ENCODE results near the gene ARSK.

The ARSK gene

DNA sequence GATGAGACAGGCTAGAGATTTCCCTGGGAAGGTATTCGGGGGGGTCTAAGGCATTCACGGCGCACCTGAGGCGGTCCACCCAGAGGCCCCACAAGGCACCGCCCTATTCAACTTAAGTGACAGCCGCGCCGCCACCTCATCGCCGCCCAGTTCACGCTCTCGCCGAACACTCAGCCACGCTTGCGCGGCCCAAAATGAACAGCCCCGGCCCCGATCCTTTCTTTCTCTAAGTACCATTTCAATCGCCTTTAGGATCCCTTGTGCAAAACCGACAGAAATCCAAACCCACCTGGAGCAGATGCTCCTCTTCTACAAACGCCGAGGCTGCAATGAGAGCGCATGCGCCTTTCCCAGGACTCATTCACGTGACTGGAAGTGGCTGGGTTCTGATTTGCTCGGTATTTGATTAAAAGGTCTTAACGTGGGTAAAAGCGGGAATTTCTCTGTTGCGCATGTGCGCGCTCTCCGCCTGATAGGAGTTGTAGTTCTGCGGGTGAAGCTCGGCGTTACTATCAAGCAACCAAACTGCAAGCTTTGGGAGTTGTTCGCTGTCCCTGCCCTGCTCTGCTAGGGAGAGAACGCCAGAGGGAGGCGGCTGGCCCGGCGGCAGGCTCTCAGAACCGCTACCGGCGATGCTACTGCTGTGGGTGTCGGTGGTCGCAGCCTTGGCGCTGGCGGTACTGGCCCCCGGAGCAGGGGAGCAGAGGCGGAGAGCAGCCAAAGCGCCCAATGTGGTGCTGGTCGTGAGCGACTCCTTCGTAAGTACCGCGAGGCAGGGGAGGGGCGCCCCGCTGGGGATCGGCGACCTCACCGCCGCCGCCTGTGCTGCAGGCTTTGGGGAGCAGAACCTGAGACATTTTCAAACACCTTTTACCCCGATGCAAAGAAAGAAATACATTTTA, at the start of gene ARSK, which contains the start of gene SKIC3:
ARSK (plus strand) TSS at position 455 of the 902 bp plus-strand sequence; CDS start at position 633, 178 bp downstream.
SKIC3 (minus strand) TSS at position 331 of the 902 bp plus-strand sequence. CDS start 7,827 bp downstream, outside the sequence.
- H3K4me3 Mint-ChIP-seq = peak within 1 kb of the TSS; percentile 83
- H3K36me3 Mint-ChIP-seq (ENCODE audit: low read depth) = peaks cover 30% of the 10 kb centered on the region
- no peaks in the 10 kb centered on the region for H3K9me3 Mint-ChIP-seq
- peaks cover 23% of the 10 kb centered on the region for H3K4me1 Mint-ChIP-seq (ENCODE audit: low read depth)
- intact Hi-C loops (cut with micrococcal nuclease) = loop anchor here (5.0 to 10.0 kb wide), 3 partner anchors 67 to 1630 kb away; partner anchors contain the start of genes GPR150 and RIOK2
- H3K27me3 Mint-ChIP-seq = no peaks in the 10 kb centered on the region
- peak within 1 kb of the TSS; percentile 85 for H3K27ac Mint-ChIP-seq

GRCh38 chr5:95508550-95508949, 46.4 kb upstream of the ARSK start:
- Mint-ChIP-seq H3K9me3 (no peaks in the 10 kb centered on the region), H3K36me3 (ENCODE audit: low read depth) (peaks cover 80% of the 10 kb centered on the region), H3K4me1 (ENCODE audit: low read depth) (no peaks in the 10 kb centered on the region), H3K27ac (no peak overlapping the region), H3K27me3 (no peaks in the 10 kb centered on the region), H3K4me3 (no peak overlapping the region)
- intact Hi-C loops (cut with micrococcal nuclease) = loop anchor here (10.0 kb wide), 1 partner anchor 1256 kb away; no protein-coding TSS in a partner anchor

- Mint-ChIP-seq H3K9me3 (no peaks in the 10 kb centered on the region), H3K4me1 (ENCODE audit: low read depth) (no peaks in the 10 kb centered on the region), H3K27ac (no peak overlapping the region), H3K27me3 (no peaks in the 10 kb centered on the region), H3K36me3 (ENCODE audit: low read depth) (peaks cover 81% of the 10 kb centered on the region), H3K4me3 (no peak overlapping the region)
- intact Hi-C loops (cut with micrococcal nuclease) = no loop called here
Observed at GRCh38 chr5:95511606-95512005, 43.3 kb upstream of the ARSK start.

DNA sequence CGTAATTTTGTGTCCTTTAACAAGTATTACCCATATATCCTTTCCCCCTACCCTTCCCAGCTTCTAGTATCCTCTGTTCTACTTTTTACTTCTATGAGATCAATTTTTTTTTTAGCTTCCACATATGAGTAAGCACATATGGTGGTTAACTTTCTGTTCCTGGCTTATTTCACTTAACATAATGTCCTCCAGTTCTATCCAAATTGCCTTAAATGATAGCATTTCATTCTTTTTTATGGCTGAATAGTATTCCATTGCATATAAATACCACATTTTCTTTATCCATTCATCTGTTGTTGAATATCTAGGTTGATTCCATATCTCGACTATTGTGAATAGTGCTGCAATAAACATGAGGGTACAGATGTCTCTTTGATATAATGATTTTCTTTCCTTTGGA, 36.5 kb upstream of the ARSK start:
- Mint-ChIP-seq H3K27ac (no peak overlapping the region), H3K9me3 (no peaks in the 10 kb centered on the region), H3K4me3 (no peak overlapping the region), H3K36me3 (ENCODE audit: low read depth) (peaks cover 75% of the 10 kb centered on the region), H3K4me1 (ENCODE audit: low read depth) (no peaks in the 10 kb centered on the region), H3K27me3 (no peaks in the 10 kb centered on the region)
- intact Hi-C loops (cut with micrococcal nuclease) = no loop called here

DNA sequence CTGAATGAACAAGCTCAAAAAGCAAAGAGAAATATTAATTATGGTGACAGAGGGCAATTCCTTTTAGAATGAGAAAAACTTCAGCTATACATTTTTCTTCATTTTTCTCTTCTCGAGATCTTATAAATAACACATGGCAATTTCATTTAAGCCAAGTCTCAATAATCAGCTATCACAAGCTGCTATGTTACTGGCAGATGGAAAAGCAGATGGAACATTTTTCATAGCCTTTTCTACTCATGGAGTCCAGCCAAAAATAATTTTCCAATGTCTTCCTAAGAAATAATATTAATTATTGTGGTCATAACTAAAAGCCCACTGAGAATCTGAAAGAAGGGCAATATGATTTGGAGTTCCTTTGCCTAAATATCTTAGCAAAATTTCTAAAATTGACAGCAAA, 35.8 kb upstream of the ARSK start:
- no peak overlapping the region for H3K27ac Mint-ChIP-seq
- H3K36me3 Mint-ChIP-seq (ENCODE audit: low read depth) = peaks cover 73% of the 10 kb centered on the region
- intact Hi-C loops (cut with micrococcal nuclease) = no loop called here
- no peak overlapping the region for H3K4me3 Mint-ChIP-seq
- H3K9me3 Mint-ChIP-seq = no peaks in the 10 kb centered on the region
- H3K27me3 Mint-ChIP-seq = no peaks in the 10 kb centered on the region
- H3K4me1 Mint-ChIP-seq (ENCODE audit: low read depth) = no peaks in the 10 kb centered on the region

GRCh38 chr5:95519681-95520080, 35.2 kb upstream of the ARSK start:
- Mint-ChIP-seq H3K36me3 (ENCODE audit: low read depth) (peaks cover 75% of the 10 kb centered on the region), H3K27me3 (no peaks in the 10 kb centered on the region), H3K4me1 (ENCODE audit: low read depth) (no peaks in the 10 kb centered on the region), H3K9me3 (no peaks in the 10 kb centered on the region), H3K27ac (no peak overlapping the region), H3K4me3 (no peak overlapping the region)
- intact Hi-C loops (cut with micrococcal nuclease) = no loop called here

GRCh38 chr5:95520206-95520605, 34.7 kb upstream of the ARSK start:
- Mint-ChIP-seq H3K4me1 (ENCODE audit: low read depth) (no peaks in the 10 kb centered on the region), H3K9me3 (no peaks in the 10 kb centered on the region), H3K27me3 (no peaks in the 10 kb centered on the region), H3K4me3 (no peak overlapping the region), H3K36me3 (ENCODE audit: low read depth) (peaks cover 74% of the 10 kb centered on the region), H3K27ac (no peak overlapping the region)
- intact Hi-C loops (cut with micrococcal nuclease) = no loop called here

DNA sequence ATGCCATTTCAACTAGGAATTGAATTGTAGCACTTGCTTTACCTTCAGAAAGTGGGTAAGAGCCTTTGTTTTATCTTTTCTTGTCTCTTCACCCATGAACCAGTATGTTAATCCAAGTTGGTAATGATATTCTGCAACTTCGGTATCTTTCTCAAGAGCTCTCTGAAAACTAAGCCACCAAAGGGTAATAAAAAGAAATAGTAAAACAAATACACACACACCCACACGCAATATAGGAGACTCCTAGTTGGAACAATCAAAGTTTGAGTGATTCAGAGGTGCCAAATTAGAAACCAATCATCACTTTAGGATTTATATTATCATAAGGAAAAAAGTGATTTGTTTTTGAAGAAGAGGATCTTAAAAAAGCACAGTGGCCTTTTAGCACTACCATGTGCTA, 30.5 kb upstream of the ARSK start:
- Mint-ChIP-seq H3K36me3 (ENCODE audit: low read depth) (peaks cover 70% of the 10 kb centered on the region), H3K4me1 (ENCODE audit: low read depth) (no peaks in the 10 kb centered on the region), H3K27ac (no peak overlapping the region), H3K27me3 (no peaks in the 10 kb centered on the region), H3K9me3 (no peaks in the 10 kb centered on the region), H3K4me3 (no peak overlapping the region)
- intact Hi-C loops (cut with micrococcal nuclease) = no loop called here

- H3K4me3 Mint-ChIP-seq = no peak overlapping the region
- no peak overlapping the region for H3K27ac Mint-ChIP-seq
- H3K36me3 Mint-ChIP-seq (ENCODE audit: low read depth) = peaks cover 67% of the 10 kb centered on the region
- intact Hi-C loops (cut with micrococcal nuclease) = no loop called here
- H3K4me1 Mint-ChIP-seq (ENCODE audit: low read depth) = no peaks in the 10 kb centered on the region
- H3K9me3 Mint-ChIP-seq = no peaks in the 10 kb centered on the region
- H3K27me3 Mint-ChIP-seq = no peaks in the 10 kb centered on the region
Observed at GRCh38 chr5:95526871-95527270, 28.0 kb upstream of the ARSK start.

GRCh38 chr5:95528565-95528964, 26.3 kb upstream of the ARSK start:
- no peaks in the 10 kb centered on the region for H3K9me3 Mint-ChIP-seq
- no peaks in the 10 kb centered on the region for H3K4me1 Mint-ChIP-seq (ENCODE audit: low read depth)
- peaks cover 65% of the 10 kb centered on the region for H3K36me3 Mint-ChIP-seq (ENCODE audit: low read depth)
- no peak overlapping the region for H3K27ac Mint-ChIP-seq
- intact Hi-C loops (cut with micrococcal nuclease) = no loop called here
- H3K4me3 Mint-ChIP-seq = no peak overlapping the region
- no peaks in the 10 kb centered on the region for H3K27me3 Mint-ChIP-seq

- intact Hi-C loops (cut with micrococcal nuclease) = no loop called here
- Mint-ChIP-seq H3K27me3 (no peaks in the 10 kb centered on the region), H3K27ac (no peak overlapping the region), H3K4me3 (no peak overlapping the region), H3K9me3 (no peaks in the 10 kb centered on the region), H3K4me1 (ENCODE audit: low read depth) (no peaks in the 10 kb centered on the region), H3K36me3 (ENCODE audit: low read depth) (peaks cover 72% of the 10 kb centered on the region)
Observed at GRCh38 chr5:95530416-95530815, 24.5 kb upstream of the ARSK start.

GRCh38 chr5:95531491-95531890, 23.4 kb upstream of the ARSK start:
- H3K27me3 Mint-ChIP-seq = no peaks in the 10 kb centered on the region
- no peak overlapping the region for H3K4me3 Mint-ChIP-seq
- no peaks in the 10 kb centered on the region for H3K9me3 Mint-ChIP-seq
- peaks cover 72% of the 10 kb centered on the region for H3K36me3 Mint-ChIP-seq (ENCODE audit: low read depth)
- H3K27ac Mint-ChIP-seq = no peak overlapping the region
- intact Hi-C loops (cut with micrococcal nuclease) = no loop called here
- no peaks in the 10 kb centered on the region for H3K4me1 Mint-ChIP-seq (ENCODE audit: low read depth)

- H3K27me3 Mint-ChIP-seq = no peaks in the 10 kb centered on the region
- H3K4me3 Mint-ChIP-seq = no peak overlapping the region
- intact Hi-C loops (cut with micrococcal nuclease) = no loop called here
- no peaks in the 10 kb centered on the region for H3K4me1 Mint-ChIP-seq (ENCODE audit: low read depth)
- no peaks in the 10 kb centered on the region for H3K9me3 Mint-ChIP-seq
- H3K27ac Mint-ChIP-seq = no peak overlapping the region
- H3K36me3 Mint-ChIP-seq (ENCODE audit: low read depth) = peaks cover 68% of the 10 kb centered on the region
Observed at GRCh38 chr5:95532415-95532814, 22.5 kb upstream of the ARSK start.

DNA sequence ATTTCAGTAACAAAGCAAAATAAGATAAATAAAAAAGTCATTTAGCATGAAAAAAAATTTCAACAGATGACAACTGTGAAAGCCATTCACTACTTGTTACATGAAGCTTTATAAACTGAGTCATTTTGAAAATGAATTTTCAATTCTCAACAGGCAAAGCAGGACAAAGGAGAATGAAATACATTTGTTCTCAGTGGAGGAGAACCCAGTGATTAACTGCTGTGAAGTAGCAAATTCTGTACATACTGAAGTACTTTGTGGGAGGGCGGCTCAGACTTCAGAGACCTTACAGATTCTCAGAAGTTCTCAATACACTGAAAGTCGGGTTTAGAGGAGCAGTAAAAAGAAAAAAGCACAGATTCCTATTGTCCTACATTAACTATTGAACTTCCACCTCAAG, 21.8 kb upstream of the ARSK start:
- Mint-ChIP-seq H3K9me3 (no peaks in the 10 kb centered on the region), H3K36me3 (ENCODE audit: low read depth) (peaks cover 62% of the 10 kb centered on the region)

More for the DNA sequence above, 21.8 kb upstream of the ARSK start:
- H3K27ac Mint-ChIP-seq = no peak overlapping the region
- no peaks in the 10 kb centered on the region for H3K4me1 Mint-ChIP-seq (ENCODE audit: low read depth)
- intact Hi-C loops (cut with micrococcal nuclease) = no loop called here
- H3K27me3 Mint-ChIP-seq = no peaks in the 10 kb centered on the region
- H3K4me3 Mint-ChIP-seq = no peak overlapping the region
